TTC549 (cell line): ENCODE data around the gene DENND1A.

Experiments
- FAIRE-seq: peaks from 2 replicates; lab custom pipeline; 2012; peaks lifted over from hg19 to GRCh38; lab: Jason Lieb, UNC

Gene DENND1A

DNA sequence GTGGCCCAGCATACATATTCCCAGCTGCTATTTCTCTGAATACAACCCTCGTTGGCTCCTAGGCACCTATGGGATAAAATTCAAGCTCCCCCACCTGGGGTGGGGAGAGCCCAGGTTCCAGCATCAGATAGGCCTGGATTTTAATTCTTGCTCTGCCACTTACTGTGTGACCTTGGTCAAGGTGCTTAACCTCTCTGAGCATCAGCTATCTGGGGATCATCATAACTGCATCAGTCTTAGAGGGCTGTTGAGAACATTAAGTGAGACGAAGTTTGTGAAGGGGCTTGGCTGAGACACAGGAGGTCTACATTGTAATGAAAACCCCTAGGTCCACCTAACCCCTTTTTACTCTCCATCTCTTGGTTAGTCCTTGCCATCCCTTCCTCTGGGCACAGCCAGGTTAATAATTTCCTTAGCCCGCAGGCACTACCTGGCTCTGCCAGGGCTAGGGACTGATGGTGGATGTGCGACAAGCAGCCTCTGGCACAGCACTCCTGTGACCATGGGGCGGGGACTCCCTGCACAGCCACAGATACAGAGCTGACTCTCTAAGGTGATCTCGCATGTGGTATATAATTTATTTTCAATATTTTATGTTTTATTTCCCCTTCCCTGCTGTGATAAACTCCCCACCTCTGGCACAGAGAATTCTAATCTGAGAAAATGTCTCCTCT lies 505.2 kb downstream of the DENND1A start:
- no peak for FAIRE-seq

DNA sequence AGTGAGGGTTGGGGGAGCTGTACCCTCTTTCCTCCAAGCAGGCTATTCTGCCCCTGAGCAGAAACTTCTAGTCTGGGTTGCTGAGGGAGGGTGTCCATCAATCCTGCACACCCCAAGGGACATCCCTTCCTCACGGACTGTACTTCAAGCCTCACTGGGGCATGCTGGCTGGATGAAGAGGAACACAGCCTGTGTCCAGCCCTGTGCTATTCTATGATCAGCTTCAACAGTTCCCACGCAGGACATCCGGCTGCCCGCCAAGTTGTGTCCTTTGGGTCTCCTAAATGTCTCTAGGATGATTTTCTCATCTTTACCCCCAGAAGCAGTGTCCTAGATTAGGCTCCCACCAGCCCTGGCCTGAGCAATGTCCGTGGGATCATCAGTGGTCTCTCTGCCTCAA lies 505.8 kb downstream of the DENND1A start:
- FAIRE-seq: no peak

DNA sequence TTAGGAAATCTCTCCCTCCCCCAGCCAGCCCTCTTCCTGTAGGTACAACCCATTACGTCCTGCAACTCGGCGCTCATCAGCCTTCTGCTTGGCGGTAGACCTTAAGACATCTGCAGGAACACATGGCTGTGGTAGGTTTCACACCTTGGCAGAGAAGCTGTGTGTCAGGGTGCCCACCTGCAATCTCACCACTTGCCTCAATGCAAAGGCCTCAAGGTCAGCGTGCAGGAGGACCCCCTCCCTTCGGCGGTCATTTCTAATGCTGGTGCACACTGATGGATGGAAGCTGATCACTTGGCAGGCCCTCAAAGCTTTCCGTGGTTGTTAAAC lies 506.6 kb downstream of the DENND1A start:
- FAIRE-seq: no peak

DNA sequence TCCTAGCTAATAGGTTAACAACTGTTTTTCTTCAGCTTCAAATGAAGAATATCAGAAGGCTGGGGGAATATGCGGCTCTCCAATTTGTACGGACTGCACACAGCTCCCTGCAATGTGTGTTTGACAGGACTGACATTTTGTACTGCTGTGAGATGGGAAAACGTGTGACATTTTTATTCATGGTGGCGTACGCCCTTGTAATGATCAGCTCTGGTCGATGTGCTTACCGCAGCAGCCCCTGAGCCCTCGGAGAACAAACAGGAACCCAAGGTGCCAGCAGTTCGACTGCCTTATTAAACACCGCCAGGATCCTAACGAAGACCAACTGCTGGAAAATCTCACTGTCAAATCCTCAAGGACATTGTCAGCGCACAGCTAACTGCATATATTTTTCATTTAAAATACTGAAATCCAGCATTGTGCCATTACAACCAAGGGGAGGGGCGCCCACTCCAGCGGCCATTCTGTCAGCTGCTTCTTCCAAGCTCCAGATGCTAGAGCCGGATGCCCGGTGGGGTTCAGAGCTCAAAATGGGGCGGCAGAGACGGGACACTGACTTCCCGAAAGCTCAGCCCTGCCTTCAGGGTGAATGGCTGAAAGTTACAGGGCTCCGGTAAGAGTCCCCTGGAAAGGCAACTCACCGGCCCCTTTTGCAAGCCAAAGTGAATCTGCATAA lies 507.2 kb downstream of the DENND1A start:
- FAIRE-seq: no peak

DNA sequence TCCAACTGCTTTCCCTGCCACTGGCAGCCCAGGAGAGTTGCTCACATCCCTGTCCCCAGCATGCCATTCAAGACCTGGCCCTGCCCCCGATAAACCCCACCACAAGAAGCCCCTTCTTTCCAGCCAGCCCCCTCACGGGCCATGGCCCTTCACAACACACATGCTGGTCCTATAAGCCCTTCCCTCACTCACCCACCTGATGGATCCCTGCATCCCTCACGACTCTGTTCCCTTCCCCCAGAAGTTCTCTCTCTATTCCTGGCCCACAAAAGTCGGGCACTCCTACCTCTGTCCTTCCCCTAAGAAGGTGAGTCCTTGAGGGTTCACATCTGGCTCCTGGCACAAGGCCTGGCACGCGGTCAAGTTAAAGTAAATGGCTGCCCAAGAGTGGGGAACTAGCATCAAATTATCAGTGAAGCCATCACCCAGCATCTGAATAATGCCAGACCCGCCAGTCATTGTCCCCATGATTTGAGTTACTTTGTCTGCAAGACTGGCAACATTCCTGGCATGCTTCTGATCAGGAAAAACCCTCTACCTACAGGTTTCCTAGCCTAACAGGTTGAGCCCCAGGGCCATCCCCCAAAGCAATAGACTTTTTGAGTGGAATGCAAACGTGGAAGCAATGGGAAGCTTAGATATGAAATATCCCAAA lies 508.0 kb downstream of the DENND1A start:
- no peak for FAIRE-seq

DNA sequence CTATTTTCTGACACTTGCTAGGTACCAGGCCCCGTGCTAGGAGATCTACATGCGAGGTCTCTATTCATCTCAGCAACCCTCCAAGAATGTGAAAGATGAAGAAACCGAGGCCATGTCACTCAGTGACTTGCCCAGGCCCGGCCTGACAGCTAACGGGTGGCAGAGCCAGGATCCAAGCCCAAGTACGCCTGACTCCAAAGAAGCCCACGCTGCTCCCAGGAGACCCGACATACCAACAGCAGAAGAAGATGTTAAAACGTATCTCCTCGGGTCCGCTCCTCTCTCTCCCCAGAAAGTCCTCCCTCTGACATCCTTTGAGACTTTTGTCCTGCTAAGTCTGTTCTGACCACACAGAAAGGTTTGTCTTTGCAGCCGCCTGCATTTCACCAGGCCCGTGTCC lies 508.7 kb downstream of the DENND1A start:
- no peak for FAIRE-seq

DNA sequence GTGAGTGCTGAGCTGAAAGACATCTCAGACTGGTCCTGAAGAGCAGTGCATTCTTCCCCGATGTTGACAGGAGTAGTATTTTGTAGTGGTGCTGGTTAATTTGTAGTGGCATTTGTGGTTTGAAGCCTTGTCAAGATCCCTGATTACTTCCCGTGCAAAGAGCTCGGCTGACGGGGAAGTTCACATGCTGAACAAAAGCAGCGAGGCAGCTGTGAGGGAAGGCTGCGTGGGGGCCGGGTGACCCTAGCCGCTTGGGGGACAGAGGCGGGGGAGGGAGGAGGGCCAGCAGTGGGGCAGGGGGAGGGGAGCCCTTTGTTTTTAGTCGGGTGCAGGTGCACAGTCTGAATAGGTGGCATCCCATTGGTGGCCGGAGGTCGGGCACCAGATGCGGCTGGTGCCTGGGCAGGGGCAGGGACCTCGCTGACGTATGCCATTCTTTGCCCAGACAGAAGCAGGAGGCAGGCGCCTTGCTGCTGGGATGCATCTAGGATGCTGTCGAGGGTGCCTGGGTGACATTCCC lies 509.3 kb downstream of the DENND1A start:
- no peak for FAIRE-seq

DNA sequence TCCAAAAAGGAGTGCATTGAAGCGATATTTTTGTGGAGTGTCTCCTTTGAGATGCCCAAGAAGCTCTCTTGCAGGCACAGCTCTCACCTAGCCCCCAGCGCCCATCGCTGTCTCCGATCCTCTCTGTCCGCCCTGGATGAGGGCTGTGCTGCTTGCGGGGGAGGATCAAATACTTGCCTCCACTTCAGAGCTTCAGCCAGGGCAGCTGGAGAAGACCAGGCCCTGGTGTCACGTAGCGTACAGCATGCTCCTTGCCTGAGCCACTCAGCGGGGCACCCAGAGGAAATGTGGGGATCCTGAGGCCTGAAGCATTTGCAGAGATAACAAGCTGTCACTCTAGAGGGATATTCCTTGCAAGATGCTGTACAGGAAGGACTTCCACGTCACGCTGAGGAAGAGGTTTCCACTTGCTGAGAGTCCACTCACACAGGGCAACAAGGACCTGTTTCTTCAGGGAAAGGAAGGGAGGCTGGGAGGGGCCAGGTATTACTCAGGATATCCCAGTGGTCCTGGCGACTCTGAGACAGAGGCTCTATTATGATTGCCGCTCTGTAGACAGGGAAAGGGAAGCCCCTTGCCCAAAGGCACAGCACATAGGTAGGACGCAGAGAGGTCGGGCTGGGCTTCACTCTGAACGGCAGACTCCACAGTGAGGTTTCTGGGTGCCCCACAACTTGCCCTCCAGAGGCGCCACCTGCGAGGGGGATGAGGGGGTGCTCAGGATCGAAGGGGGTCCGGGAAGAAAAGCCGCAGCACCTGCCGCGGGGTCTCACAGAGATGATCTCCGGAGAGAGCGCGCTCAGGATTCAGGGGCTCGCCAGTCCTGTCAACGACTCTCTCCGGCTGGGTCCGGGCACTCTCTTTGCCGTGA lies 510.0 kb downstream of the DENND1A start:
- no peak for FAIRE-seq

DNA sequence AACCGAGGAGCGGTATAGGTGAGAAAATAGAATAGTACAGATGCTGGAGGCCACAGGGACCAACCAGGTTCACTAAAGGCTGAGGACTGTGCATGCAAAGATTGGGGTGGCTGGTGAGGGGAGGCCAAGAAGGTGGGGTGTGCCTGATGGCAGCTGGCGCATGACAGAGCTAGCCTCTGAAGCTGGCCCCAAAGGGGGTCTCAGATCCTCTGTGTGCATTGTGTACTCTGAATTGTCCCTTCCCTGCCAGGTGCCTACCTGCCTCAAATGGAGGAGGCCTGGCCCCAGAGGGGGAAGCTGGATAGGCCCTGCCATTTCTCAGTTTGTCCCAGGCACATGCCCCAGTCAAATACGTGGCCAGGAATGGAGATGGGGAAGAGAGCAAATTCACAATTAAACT lies 510.8 kb downstream of the DENND1A start:
- no peak for FAIRE-seq

DNA sequence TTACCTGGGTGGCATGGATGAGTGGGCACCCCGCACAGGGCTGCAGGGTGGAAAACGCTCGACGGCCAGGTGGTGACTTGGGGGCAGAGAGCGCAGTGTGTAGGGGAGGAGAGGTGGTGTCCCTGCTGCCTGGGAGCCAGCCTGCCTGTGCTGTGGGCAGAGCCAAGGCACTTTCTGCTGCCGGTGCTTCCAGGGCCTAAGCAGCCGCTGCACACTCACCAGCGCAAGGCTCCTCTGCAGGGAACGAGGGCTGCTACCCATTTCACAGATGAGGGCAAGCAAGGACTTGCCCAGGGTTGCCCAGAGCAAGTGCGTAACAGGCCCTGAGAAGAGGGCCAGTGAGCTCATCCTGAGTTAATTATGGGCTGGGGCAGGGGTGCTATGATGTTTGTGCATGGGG lies 511.4 kb downstream of the DENND1A start:
- FAIRE-seq: no peak

DNA sequence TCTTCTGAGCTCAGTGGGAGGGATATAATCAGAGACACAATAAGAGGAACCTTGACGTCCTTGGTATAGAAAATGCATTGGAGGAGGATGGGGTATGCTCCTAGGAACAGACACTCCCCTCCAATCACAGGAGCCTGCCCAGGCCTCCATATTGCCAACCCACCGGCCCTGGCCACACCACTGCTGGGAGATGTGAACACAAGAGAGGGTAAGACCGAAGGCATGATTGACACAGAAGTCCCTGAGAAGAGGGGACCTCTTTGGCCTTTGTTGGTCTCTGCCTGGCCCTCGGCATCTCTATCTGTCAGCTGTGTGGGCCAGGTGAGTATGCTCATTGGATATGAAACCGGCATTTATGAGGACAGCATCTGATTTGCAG lies 511.9 kb downstream of the DENND1A start:
- FAIRE-seq: no peak

DNA sequence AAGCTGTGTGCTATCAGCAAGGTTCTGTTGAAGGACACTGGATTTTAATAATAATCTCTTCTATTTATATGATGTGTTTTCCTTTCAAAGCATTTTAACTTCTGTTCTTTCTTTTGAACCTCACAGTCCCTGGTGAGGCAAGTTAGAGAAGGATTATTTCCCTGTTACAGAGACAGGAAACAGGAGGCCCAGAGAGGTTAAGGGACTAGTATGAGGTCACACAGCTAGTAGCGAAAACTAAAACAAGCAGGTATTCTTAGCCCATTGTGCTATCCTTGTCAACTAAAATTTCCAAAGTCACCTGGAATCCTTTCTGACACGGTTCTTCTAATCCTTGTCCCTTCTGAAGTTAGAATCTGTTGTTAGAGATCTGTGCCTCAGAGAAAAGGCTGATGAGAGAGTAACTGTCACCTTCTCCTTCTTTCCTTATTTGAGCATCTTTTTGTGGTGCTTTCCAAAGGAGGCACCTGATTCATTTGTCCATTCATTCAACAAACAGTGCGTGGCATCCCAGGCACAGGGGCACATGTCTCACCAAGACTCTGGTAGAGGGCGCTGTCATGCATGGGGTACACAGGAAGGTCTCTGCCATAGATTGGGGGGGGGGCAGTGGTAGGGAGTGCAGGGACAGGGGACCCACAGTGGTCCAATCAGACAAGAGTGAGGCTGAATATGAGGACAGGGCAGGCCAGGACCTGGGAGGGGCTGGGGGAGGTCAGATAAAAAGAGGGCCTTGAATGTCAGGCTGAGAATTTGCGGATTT lies 512.5 kb downstream of the DENND1A start:
- no peak for FAIRE-seq

DNA sequence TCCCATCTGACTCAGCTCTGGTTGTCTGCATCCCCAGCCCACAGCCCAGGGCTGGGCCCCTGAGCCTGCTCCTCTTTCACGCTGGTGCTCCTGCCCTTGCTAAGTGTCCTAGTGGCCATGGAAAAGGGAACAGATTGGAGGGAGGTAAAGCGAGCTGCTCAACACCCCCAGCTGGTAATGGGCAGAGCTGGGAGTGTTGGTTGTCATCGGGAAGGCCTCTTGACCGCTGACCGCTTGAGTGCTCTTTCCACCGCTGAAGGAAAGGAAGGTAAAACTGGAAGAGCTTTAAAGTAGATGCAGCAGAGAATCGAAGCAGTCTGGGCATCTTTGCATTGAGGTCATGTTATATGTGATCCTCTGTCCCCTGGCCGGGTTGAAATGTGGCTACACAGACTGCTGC lies 513.8 kb downstream of the DENND1A start:
- FAIRE-seq: no peak

DNA sequence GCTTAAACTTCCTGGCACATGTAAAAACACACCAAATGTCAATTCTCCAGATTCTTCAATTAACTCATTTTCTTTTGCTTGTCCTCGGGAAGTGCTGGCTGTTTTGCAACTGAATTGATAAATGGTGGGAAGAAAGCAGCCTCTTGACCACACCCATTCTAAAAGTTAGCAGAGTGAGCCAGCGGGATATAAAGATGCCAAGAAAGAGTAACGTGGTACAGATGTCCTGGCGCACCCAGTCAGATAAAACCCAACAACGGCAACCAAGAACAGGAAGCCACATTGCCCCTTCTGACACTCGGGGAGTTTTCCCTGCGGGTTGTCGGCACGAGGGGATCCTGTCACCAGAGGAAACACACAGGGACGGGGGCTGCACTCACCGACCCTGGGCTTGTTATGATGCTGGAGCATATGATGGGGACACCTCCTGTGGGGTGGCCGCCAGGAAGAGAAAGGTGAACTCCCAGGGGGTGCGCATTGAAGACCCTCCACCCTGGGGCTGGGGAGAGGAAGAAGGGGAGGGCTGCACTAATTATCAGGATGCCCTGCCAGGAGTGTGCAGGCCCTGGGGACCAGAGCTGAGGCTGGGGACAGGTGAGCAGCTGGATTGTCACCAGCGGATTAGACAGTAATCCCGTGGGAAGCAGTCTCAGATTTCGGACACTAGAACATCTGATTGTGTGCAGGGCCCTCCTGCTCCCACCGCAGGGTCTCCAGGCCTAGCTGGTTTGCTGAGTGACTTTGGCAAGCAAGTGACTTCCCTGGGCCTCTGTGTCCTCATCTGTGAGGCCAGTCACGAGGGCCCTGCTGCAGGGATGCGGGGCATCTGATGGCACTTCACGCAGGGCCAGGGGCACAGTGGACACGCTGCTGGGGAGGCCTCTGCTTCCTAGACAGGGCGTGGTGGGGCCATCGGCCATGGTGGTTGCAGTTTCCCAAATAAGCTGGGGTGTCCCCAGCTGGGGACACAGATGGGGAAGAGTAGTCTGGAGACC lies 514.7 kb downstream of the DENND1A start:
- no peak for FAIRE-seq

DNA sequence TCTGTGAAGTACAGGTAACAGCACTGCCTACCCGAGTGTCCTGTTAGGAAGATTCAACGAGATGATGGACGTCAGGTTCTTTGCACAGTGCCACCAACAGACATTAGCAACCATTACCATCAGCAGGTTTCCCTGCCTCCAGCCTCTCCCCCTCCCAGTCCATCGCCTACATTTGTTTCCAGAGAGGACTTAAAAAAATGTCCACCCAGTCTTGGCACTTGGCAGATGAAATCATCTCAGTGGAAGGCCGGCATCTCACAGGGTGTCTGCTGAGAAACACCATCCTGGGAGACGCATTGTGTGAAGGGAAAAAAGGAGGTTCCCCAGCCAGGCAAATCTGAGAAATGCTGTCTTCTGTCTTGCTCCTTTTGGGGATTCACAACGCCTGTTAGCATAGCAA lies 515.7 kb downstream of the DENND1A start:
- FAIRE-seq: no peak

DNA sequence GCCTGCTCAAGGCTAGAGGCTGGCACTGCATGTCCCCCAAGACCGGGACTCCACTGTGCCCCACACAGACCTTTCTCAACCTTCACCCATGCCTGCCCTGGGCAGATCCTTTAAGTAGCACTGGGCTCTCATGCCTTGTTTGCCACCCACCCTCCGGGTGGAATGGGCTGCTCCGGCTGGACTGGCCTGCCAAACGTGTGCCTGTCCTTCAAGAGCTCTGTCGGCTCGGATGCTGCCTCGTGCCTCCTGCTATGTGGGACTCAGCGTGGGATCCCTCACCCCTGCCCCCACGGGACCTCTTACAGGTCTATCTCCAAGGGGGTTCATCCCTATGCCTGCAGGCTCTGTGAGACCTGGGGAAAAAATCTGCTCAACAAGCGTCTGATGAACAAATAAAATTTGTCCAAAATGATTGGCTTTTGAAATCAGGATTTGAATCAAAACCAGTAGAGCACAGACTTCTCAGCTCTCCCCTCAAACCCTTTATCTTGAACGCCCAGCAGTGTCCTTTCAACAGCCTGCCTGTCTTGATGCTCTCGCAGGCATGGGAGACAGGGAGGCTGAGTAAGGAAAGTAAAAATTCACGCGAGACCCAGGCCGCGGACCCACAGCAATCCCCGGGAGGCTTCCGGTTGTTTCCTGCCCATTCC lies 517.6 kb downstream of the DENND1A start:
- no peak for FAIRE-seq

DNA sequence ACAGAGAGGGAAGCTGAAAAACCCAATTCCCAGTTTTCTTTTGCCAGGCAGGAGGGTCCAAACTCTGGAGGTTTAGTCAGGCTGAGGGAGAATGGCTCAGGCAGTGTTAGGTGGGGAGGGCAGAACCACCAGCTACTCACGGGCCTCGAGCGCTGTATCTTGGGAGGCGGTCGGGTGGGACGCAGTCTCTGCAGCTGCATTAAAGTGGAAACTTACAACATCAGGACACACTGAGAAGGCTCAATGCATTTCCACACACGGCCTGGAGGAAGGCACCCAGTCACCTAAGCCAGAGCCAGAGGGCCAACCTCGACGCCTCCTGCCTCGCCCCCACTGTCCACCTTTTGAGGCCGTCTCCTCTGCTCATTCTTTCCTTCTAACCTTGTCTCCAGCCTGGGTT lies 518.3 kb downstream of the DENND1A start:
- FAIRE-seq: no peak

DNA sequence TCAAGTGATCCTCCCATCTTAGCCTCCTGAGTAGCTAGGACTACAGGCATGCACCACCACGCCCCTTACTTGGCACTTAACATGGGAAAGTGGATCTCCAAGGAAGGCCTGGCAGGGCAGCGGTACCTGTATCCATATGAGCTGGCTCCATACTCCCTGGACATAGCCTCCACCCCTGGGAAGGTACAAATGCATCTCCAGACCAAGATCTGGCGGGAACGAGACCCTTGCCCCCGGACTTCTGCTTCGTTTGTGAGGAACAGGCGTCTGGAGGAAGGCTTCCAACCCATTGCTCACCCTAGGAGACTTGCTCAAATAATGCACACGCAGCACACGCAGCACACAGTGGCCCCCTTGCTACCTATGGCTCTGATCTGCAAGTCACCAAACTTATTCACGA lies 518.7 kb downstream of the DENND1A start:
- FAIRE-seq: no peak

DNA sequence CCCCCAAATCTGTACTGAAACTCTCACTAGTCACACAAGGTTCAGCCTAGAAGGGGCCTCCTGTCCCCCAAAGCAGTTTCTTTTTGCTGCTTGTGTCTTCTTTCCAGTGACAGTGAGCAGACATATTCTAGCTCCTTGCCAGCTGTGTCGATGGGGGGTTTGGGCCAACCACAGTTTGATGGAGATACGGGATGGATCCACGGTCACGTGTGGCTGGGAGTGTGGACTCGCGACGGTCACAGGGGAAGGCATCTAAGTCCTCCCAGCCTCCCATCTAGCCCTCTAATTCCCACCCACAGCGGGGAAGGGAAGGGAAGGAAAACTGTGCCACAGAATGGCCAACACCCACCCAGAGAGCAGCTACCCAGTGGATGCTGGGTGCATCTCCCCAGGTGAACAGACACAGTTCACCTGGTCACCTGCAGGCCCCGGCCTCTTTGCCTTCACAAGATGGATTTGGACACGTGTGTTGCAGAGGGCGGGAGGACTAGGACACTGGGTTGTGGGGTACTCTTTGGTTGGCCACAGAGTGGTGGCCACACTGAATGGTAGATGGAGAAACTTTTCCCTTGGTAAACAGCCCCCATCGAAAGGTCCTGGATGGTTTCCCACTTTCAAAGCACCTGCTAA lies 519.5 kb downstream of the DENND1A start:
- FAIRE-seq: no peak
